Cardiac fibroblast (primary cell): ENCODE results near the gene FAH.

Experiments used
- DNase-seq, 2 donors: peaks; one replicate each; pipeline versions ENCODE4 v3.0.0 to v3.0.0-alpha.2; 2010; ENCODE audit warnings: low read depth in 2 of 2
- H3K4me3 ChIP-seq, 2 donors: replicated peaks in 1 of 2; 1 replicate in 1 of 2; 2 replicates in 1 of 2; pipeline ENCODE4 v1.5.1; 2011; ENCODE audit warnings: low read depth in 2 of 2, low read length in 2 of 2, mild to moderate bottlenecking in 2 of 2, moderate library complexity in 1 of 2
- TF ChIP-seq, protein P1 (sequence below): IDR thresholded peaks from one replicate; pipeline ENCODE4 v1.5.1; 2011; ENCODE audit warnings: low read depth, mild to moderate bottlenecking, low read length, inconsistent platforms

Gene FAH

DNA sequence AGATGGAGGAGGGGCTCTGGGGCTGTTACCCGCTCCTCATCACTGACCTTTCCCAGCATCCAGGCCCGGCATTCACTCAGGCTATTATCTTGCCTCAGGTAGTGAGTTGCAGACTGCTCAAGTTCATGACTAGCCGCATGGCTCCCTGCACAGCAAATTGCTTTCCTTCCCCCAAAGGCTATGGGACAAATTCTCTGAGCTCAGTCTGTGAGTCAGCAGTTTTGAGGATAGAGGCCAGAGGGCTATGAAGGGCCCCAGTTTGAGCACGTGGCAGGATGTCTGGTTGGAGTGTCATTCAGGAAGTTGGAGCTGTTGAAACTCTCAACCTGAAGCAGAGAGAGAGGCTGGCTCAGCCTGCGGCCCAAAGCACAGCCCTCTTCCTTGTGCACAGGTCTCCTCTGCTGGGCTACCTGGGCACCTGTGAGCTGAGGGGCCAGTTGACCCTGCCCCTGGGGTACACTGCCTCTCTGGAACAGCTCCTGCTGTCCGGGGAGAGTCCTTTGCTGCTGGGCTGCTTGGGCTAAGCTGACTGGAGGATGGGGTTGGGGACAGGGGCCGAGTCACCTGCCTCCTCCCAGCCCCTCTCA is 7.9 kb downstream of the FAH start:
- TF ChIP-seq, protein P1, sequence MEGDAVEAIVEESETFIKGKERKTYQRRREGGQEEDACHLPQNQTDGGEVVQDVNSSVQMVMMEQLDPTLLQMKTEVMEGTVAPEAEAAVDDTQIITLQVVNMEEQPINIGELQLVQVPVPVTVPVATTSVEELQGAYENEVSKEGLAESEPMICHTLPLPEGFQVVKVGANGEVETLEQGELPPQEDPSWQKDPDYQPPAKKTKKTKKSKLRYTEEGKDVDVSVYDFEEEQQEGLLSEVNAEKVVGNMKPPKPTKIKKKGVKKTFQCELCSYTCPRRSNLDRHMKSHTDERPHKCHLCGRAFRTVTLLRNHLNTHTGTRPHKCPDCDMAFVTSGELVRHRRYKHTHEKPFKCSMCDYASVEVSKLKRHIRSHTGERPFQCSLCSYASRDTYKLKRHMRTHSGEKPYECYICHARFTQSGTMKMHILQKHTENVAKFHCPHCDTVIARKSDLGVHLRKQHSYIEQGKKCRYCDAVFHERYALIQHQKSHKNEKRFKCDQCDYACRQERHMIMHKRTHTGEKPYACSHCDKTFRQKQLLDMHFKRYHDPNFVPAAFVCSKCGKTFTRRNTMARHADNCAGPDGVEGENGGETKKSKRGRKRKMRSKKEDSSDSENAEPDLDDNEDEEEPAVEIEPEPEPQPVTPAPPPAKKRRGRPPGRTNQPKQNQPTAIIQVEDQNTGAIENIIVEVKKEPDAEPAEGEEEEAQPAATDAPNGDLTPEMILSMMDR = no peak
- peak; percentile 94 to 97 for DNase-seq

DNA sequence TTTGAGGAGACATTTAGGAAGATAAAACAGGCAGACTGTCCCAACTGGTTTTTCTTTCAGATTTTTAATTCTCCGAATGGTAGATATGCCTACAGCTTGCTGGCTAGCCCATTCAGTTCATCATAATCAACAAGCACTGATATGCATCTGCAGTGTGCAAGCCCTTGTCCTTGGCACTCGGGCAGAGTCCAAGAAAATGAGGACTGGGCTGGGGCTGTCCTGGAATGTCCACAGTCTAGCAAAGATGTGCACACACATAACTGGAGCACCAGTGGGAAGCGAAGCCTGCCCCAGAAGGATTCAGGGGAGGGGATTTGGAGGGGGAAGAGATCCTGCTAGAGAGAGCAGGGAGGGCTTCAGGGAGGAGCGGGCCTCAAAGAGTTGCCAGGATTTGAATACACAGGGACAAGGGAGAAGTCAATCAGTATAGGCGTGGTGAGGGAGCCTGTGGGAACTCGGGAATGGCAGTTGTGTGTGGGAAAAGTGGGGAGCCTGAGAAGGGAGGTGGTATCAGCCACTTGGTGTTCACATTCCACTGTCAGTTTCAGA is 8.7 kb downstream of the FAH start:
- no peak overlapping the region for H3K4me3 ChIP-seq
- TF ChIP-seq, protein P1 = no peak
- no peak for DNase-seq

More for the DNA sequence above, 7.9 kb downstream of the FAH start:
- no peak overlapping the region for H3K4me3 ChIP-seq

DNA sequence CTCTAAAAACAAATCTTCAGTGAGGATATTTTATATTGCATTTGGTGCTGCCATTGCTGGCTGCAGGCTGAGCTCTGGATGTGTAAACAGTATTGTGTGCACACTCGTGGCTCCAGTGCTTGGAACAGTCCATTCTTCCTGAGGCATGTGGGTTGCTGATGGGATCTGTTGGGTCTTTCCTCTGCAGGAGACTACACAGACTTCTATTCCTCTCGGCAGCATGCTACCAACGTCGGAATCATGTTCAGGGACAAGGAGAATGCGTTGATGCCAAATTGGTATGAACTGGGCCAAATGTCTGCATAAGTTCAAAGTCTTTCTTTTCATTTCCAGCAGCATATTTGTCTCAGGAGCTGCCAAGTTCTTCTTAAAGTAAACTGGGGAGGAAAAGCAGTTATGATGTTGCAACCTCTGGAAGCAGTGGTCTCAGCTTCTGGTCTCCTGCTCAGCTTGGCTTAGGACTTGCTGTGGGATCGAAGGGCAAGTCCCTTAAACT is 9.3 kb downstream of the FAH start:
- peak in 1 of 2 donors; percentile 87 for DNase-seq
- TF ChIP-seq, protein P1 = no peak
- H3K4me3 ChIP-seq = no peak overlapping the region

DNA sequence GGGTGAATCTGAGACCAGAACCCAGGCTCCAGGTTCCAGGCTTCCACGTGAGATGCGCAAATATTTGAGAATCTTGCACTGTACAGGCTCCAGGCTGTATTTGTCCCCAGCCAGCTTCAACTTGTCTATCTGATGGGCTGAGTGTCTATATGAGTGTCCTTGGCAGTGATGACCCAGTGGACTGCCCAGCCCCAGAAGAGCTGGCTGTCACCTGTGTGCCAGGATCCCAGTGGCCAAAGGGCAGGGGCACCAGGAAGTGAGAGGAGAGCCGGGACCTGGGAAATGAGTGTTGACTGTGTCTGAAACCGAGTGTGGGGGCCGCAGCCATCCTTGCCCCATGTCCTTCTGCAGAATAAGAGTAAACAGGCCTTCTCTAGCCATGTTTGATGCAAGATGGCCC is 10.4 kb downstream of the FAH start:
- H3K4me3 ChIP-seq = no peak overlapping the region
- TF ChIP-seq, protein P1 = no peak
- no peak for DNase-seq

DNA sequence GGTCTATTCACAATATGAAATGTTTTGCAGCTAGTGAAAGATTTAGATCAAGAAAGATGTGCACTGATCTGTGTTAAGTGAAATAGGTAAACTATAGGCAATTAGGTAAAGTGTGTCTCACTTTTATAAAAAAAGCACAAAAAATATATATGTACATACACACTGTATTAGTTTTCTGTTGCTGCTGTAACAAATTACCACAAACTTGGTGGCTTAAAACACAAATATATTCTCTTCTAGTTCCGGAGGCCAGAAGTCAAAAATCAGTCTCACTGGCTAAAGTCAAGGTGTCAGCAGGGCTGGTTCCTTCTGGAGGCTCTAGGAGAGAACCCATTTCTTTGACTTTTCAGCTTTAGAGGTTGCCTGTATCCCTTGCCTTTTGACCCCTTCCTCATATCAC is 11.1 kb downstream of the FAH start:
- no peak overlapping the region for H3K4me3 ChIP-seq
- DNase-seq = no peak
- TF ChIP-seq, protein P1 = no peak

DNA sequence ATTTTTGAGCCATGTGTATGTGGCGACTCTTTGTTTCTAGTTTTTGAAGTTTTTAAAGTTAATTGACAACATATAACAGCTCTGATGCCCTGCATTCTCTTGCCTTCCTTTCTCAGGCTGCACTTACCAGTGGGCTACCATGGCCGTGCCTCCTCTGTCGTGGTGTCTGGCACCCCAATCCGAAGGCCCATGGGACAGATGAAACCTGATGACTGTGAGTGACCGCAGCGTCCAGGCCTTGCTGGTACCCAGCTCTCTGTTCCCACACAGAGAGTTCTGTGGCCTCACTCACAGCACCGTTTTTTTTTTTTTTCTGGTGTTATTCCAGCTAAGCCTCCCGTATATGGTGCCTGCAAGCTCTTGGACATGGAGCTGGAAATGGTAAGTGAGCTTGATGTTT is 15.1 kb downstream of the FAH start:
- H3K4me3 ChIP-seq = no peak overlapping the region
- TF ChIP-seq, protein P1 = no peak
- no peak for DNase-seq
